ENCODE measurements around the gene PLEKHG4B. TPM values are rescaled to one million over a fixed set of nuclear protein-coding genes. Genes with fewer than 3 reads are reported as not detected.

PLEKHG4B gene
- total and polyA plus RNA-seq, 2 of the 4 experiments (the other 2 are of a cell fraction): 1.1 TPM

DNA sequence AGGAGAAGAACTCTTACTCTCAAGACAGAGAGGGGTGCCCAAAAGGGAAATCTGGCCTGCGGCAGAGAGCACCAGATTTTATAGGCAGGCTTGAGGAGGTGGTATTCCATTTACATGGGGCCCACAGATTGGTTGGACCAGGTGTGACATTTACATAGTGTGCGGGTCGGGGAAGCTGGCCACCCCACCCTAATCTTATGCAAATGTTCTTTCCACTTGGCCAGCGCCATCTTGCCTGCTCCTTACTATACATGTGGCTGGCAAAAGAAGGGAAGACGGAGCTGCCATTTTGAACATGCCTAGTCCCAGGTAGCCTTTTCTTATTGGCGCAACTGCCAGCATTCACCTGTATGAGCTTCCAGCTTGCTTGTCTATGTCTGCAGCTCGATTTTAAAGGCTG is 34.8 kb downstream of the PLEKHG4B start:
- H3K36me3 ChIP-seq (ENCODE audit: control insufficient read depth, insufficient read depth, low read length): no peaks in the 10 kb centered on the region
- H3K56ac ChIP-seq (ENCODE audit: extremely low read depth, insufficient read depth, low read length): no peak overlapping the region
- peaks cover 3% of the 10 kb centered on the region; the same call in 1 of the 2 replicates for H3K9me3 ChIP-seq (ENCODE audit: control insufficient read depth, insufficient read depth, low read length)
- ChIA-PET CTCF (no interaction called here), POLR2A (ENCODE audit: unreplicated experiment) (no interaction called here)
- intact Hi-C loops (cut with micrococcal nuclease): no loop called here
- no peak for ATAC-seq (ENCODE audit: low read depth)
- DNase-seq: no peak
- BruUV-seq (replicated peaks): no TSS peak
- H3K27ac ChIP-seq (ENCODE audit: insufficient read depth, low read length): no peak overlapping the region
- peaks cover 3% of the 10 kb centered on the region; the same call in 1 of the 2 replicates for H3K9me1 ChIP-seq (ENCODE audit: insufficient read depth, low read length)
- in situ Hi-C loops (cut with MboI; ENCODE audit: low sequenced_read_pairs): no loop called here
- TF ChIP-seq CHD1 (IDR thresholded peaks at IDR 0.05; ENCODE audit: low read depth, low read length) (no peak), RFX5 (IDR thresholded peaks at IDR 0.05; ENCODE audit: low read depth, low read length) (no peak), RAD21 (IDR thresholded peaks at IDR 0.05; ENCODE audit: low read length) (no peak), MAZ (IDR thresholded peaks at IDR 0.05; ENCODE audit: borderline replicate concordance, low read depth, low read length) (no peak), FOS (IDR thresholded peaks at IDR 0.05; ENCODE audit: low read depth, low read length) (no peak), MAFK (IDR thresholded peaks at IDR 0.05; ENCODE audit: low read depth, low read length) (no peak), RCOR1 (IDR thresholded peaks at IDR 0.05; ENCODE audit: insufficient replicate concordance, low read length) (no peak), BHLHE40 (IDR thresholded peaks at IDR 0.05; ENCODE audit: low read depth, low read length) (no peak), MXI1 (IDR thresholded peaks at IDR 0.05; ENCODE audit: borderline replicate concordance, low read depth, low read length) (no peak), POLR2A (IDR thresholded peaks at IDR 0.05; ENCODE audit: low read depth, low read length) (no peak), NFE2L2 (IDR thresholded peaks at IDR 0.05; ENCODE audit: low read depth, low read length) (no peak), CEBPB (IDR thresholded peaks at IDR 0.05; ENCODE audit: low read depth, low read length) (no peak), SMC3 (IDR thresholded peaks at IDR 0.05; ENCODE audit: low read depth, low read length) (no peak)
- TF ChIP-seq, protein P1, sequence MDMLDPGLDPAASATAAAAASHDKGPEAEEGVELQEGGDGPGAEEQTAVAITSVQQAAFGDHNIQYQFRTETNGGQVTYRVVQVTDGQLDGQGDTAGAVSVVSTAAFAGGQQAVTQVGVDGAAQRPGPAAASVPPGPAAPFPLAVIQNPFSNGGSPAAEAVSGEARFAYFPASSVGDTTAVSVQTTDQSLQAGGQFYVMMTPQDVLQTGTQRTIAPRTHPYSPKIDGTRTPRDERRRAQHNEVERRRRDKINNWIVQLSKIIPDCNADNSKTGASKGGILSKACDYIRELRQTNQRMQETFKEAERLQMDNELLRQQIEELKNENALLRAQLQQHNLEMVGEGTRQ (IDR thresholded peaks at IDR 0.05; ENCODE audit: low read depth, low read length): no peak
- TF ChIP-seq, protein P2, sequence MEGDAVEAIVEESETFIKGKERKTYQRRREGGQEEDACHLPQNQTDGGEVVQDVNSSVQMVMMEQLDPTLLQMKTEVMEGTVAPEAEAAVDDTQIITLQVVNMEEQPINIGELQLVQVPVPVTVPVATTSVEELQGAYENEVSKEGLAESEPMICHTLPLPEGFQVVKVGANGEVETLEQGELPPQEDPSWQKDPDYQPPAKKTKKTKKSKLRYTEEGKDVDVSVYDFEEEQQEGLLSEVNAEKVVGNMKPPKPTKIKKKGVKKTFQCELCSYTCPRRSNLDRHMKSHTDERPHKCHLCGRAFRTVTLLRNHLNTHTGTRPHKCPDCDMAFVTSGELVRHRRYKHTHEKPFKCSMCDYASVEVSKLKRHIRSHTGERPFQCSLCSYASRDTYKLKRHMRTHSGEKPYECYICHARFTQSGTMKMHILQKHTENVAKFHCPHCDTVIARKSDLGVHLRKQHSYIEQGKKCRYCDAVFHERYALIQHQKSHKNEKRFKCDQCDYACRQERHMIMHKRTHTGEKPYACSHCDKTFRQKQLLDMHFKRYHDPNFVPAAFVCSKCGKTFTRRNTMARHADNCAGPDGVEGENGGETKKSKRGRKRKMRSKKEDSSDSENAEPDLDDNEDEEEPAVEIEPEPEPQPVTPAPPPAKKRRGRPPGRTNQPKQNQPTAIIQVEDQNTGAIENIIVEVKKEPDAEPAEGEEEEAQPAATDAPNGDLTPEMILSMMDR (conservative IDR thresholded peaks at IDR 0.05; ENCODE audit: low read depth, low read length): no peak
- TF ChIP-seq, protein P3, sequence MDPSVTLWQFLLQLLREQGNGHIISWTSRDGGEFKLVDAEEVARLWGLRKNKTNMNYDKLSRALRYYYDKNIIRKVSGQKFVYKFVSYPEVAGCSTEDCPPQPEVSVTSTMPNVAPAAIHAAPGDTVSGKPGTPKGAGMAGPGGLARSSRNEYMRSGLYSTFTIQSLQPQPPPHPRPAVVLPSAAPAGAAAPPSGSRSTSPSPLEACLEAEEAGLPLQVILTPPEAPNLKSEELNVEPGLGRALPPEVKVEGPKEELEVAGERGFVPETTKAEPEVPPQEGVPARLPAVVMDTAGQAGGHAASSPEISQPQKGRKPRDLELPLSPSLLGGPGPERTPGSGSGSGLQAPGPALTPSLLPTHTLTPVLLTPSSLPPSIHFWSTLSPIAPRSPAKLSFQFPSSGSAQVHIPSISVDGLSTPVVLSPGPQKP (IDR thresholded peaks at IDR 0.05; ENCODE audit: borderline replicate concordance, low read depth, low read length): no peak
- no CpG with 5 or more reads among the region's 7 CpGs for WGBS, 2 experiments (ENCODE audit: extremely low coverage in 2 of 2, insufficient read length in 1 of 2)
- no peak overlapping the region for H2AFZ ChIP-seq (replicated peaks; ENCODE audit: low read length, poor library complexity)
- H3K4me1 ChIP-seq (ENCODE audit: control insufficient read depth, insufficient read depth, low read length): peaks cover 5% of the 10 kb centered on the region; the same call in 1 of the 2 replicates
- no peak overlapping the region for H3K4me2 ChIP-seq (ENCODE audit: low read depth, low read length)
- H4K91ac ChIP-seq (ENCODE audit: insufficient read depth, low read depth, low read length): no peak overlapping the region
- H3K4me3 ChIP-seq (ENCODE audit: insufficient read depth, low read depth, low read length): no peak overlapping the region
- H2BK15ac ChIP-seq (ENCODE audit: low read depth, low read length): no peak overlapping the region
- H3K18ac ChIP-seq (ENCODE audit: low read depth, low read length): no peak overlapping the region
- no peaks in the 10 kb centered on the region for H4K20me1 ChIP-seq (ENCODE audit: insufficient read depth, low read length)
- no peaks in the 10 kb centered on the region for H3K79me1 ChIP-seq (ENCODE audit: low read depth in 1 of 2, low read length in 2 of 2)
- H3K27me3 ChIP-seq (ENCODE audit: control insufficient read depth, insufficient read depth, low read length): peaks cover 2% of the 10 kb centered on the region; the same call in 1 of the 2 replicates
- no peak overlapping the region for H3K23ac ChIP-seq (ENCODE audit: low read depth, low read length)
- H2BK5ac ChIP-seq (ENCODE audit: low read depth, low read length, poor library complexity, severe bottlenecking): no peak overlapping the region
- no peak overlapping the region for H3K9ac ChIP-seq (ENCODE audit: low read depth, low read length)
- H3K14ac ChIP-seq (replicated peaks; ENCODE audit: low read depth, low read length): no peak overlapping the region
- no peak overlapping the region for H4K5ac ChIP-seq (ENCODE audit: low read depth, low read length)
- no peak overlapping the region for H2BK120ac ChIP-seq (ENCODE audit: low read depth, low read length)
- H2BK20ac ChIP-seq (ENCODE audit: low read depth, low read length): no peak overlapping the region
- no peak overlapping the region for H2AK9ac ChIP-seq (replicated peaks; ENCODE audit: low read depth, low read length, poor library complexity)
- H4K8ac ChIP-seq (ENCODE audit: low read depth in 2 of 2, low read length in 2 of 2): no peak overlapping the region
- H2AK5ac ChIP-seq (ENCODE audit: low read depth, low read length): no peak overlapping the region
- dilution Hi-C loops (cut with HindIII; ENCODE audit: low sequenced_read_pairs, unreplicated experiment): no loop called here
- no peak overlapping the region for H3K4ac ChIP-seq (ENCODE audit: low read depth, low read length)

Measured in IMR-90 (cell line).